Muscle of leg (tissue), 11 donors: Measurements from ENCODE around the gene KDF1. TPM values are rescaled to one million over a fixed set of nuclear protein-coding genes. Genes with fewer than 3 reads are reported as not detected.

Experiments used
- DNase-seq: peaks from one replicate; pipeline ENCODE4 v3.0.0; 2013
- H3K27ac ChIP-seq: one replicate; pipeline ENCODE4 v1.5.1; 2013; ENCODE audit warnings: mild to moderate bottlenecking, low read length, control low read depth
- H3K27me3 ChIP-seq: one replicate; pipeline ENCODE4 v1.6.1; 2013; ENCODE audit warnings: low read length; ENCODE audit not compliant: control insufficient read depth, insufficient read depth
- H3K36me3 ChIP-seq: one replicate; pipeline ENCODE4 v1.6.1; 2013; ENCODE audit warnings: low read length; ENCODE audit not compliant: control insufficient read depth, insufficient read depth
- H3K4me1 ChIP-seq: one replicate; pipeline ENCODE4 v1.6.1; 2013; ENCODE audit warnings: low read length; ENCODE audit not compliant: control insufficient read depth, insufficient read depth
- H3K4me3 ChIP-seq: one replicate; pipeline ENCODE4 v1.5.1; 2013; ENCODE audit warnings: low read length, control low read depth
- H3K9me3 ChIP-seq: replicated peaks from 2 replicates; pipeline ENCODE4 v1.6.1; 2013; ENCODE audit warnings: low read depth, low read length; ENCODE audit not compliant: control insufficient read depth
- WGBS: methylation state at CpG from one replicate; pipeline ENCODE4 v1.1.5; 2013; ENCODE audit warnings: missing lambda C conversion rate; ENCODE audit not compliant: insufficient coverage; 5-methylcytosine and 5-hydroxymethylcytosine counted together
- polyA plus RNA-seq, 8 donors: library from polyadenylated mRNA; unstranded; fragments of 120-200 nt; gene quantifications; one replicate each; pipeline versions ENCODE4 v1.2.1 to v1.2.3, GENCODE V29; 2013; ENCODE audit warnings: inconsistent platforms in 1 of 8, low replicate concordance in 1 of 8; ENCODE audit not compliant: insufficient read length in 8 of 8, insufficient read depth in 1 of 8
- total RNA-seq: library from RNA; stranded (reverse); fragments of 120-200 nt; gene quantifications from one replicate; pipeline ENCODE4 v1.2.4, GENCODE V29; 2013

KDF1 gene
- total and polyA plus RNA-seq, 9 donors, result 0.23 to 1.2 (median 0.87) TPM; not detected in 6

GRCh38 chr1:26976621-26977510 is 16.6 kb upstream of the KDF1 start:
- Histone ChIP-seq H3K4me1 (no peaks in the 10 kb centered on the region), H3K27ac (no peak overlapping the region), H3K9me3 (no peaks in the 10 kb centered on the region), H3K27me3 (no peaks in the 10 kb centered on the region), H3K4me3 (no peak overlapping the region), H3K36me3 (no peaks in the 10 kb centered on the region)
- DNase-seq, result no peak
- no CpG with 5 or more reads among the region's 3 CpGs for WGBS

GRCh38 chr1:26972821-26973220 is 12.6 kb upstream of the KDF1 start:
- WGBS, result 84% methylated on average over 3 of the region's 4 CpGs
- H3K4me1 ChIP-seq, result no peaks in the 10 kb centered on the region
- no peaks in the 10 kb centered on the region for H3K9me3 ChIP-seq
- no peaks in the 10 kb centered on the region for H3K36me3 ChIP-seq
- no peak for DNase-seq
- no peak overlapping the region for H3K27ac ChIP-seq
- no peak overlapping the region for H3K4me3 ChIP-seq
- H3K27me3 ChIP-seq, result peaks cover 12% of the 10 kb centered on the region

DNA sequence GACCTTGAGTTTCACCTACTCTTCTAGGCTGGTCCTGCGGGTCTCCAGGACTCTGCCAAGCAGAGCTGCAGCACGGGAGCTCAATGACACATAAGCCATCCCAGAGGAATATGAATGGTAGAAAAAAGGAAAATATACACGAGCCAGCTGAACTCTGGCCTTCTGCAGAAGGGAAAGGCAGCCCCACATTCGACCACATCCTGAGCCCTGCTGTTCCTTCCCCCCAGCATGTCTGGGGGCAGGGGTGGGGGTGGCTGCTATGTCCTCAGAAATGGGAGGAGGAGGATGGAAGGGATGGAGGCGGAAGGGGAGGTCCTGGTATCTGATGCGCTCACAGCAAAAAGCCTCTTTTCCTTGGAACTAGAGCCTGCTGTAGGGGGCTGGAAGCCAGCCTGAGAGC is 12.1 kb upstream of the KDF1 start:
- Histone ChIP-seq H3K9me3 (no peaks in the 10 kb centered on the region), H3K4me1 (no peaks in the 10 kb centered on the region), H3K27me3 (peaks cover 12% of the 10 kb centered on the region), H3K27ac (no peak overlapping the region), H3K4me3 (no peak overlapping the region), H3K36me3 (no peaks in the 10 kb centered on the region)
- 35% methylated on average over 2 of the region's 6 CpGs for WGBS
- no peak for DNase-seq

DNA sequence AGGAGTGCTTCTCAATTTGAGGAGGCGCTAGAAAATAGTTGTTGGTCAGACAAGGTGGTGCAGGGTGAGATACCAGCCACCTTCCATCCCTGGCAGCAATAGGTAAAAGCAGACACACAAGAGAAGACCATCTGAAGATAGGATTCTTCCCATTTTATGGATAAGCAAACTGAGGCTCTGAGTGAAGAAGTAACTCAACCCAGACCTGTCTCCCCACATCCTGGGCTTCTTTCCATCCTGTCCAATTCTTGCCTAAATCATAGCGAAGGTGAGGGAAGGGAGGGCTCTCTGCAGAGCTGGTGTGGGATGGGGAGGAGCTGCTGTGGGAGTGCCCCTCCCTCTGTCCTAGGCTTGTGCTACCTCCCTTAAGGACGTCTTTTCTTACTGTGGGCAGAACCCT is 11.3 kb upstream of the KDF1 start:
- Histone ChIP-seq H3K36me3 (no peaks in the 10 kb centered on the region), H3K4me3 (no peak overlapping the region), H3K9me3 (no peaks in the 10 kb centered on the region), H3K27me3 (peaks cover 15% of the 10 kb centered on the region), H3K4me1 (no peaks in the 10 kb centered on the region), H3K27ac (no peak overlapping the region)
- 80% methylated on average over 1 of the region's 3 CpGs for WGBS
- DNase-seq, result no peak

- no peaks in the 10 kb centered on the region for H3K9me3 ChIP-seq
- no peaks in the 10 kb centered on the region for H3K4me1 ChIP-seq
- H3K4me3 ChIP-seq, result no peak overlapping the region
- WGBS, result 54% methylated on average over 7 of the region's 7 CpGs
- no peak overlapping the region for H3K27ac ChIP-seq
- H3K27me3 ChIP-seq, result peaks cover 17% of the 10 kb centered on the region
- DNase-seq, result no peak
- H3K36me3 ChIP-seq, result no peaks in the 10 kb centered on the region
These were observed 10.5 kb upstream of the KDF1 start for GRCh38 chr1:26970810-26971209.

- H3K27ac ChIP-seq, result no peak overlapping the region
- no peaks in the 10 kb centered on the region for H3K9me3 ChIP-seq
- no peaks in the 10 kb centered on the region for H3K4me1 ChIP-seq
- no peak for DNase-seq
- H3K36me3 ChIP-seq, result no peaks in the 10 kb centered on the region
- H3K27me3 ChIP-seq, result peaks cover 33% of the 10 kb centered on the region
- no peak overlapping the region for H3K4me3 ChIP-seq
- WGBS, result 92% methylated on average over 2 of the region's 9 CpGs
These were observed 5.4 kb upstream of the KDF1 start for GRCh38 chr1:26965628-26966027.

DNA sequence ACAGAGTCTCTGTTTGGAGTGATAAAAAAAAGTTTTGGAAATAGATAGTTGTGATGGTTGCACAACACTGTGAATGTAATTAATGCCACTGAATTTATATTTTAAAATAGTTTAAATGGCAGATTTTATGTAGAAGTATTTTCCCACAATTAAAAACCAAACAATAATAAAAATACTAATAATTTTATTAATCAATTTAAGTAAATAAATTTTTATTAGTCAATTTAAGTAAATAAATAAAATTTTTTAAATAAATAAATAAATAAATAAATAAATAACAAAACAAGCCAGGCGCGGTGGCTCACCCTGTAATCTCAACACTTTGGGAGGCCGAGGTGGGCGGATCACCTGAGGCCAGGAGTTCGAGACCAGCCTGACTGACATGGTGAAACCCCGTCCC is 4.9 kb upstream of the KDF1 start:
- no peaks in the 10 kb centered on the region for H3K9me3 ChIP-seq
- no peak overlapping the region for H3K27ac ChIP-seq
- H3K4me3 ChIP-seq, result no peak overlapping the region
- DNase-seq, result no peak
- no peaks in the 10 kb centered on the region for H3K4me1 ChIP-seq
- H3K27me3 ChIP-seq, result peaks cover 38% of the 10 kb centered on the region
- no peaks in the 10 kb centered on the region for H3K36me3 ChIP-seq
- 85% methylated on average over 4 of the region's 6 CpGs for WGBS

GRCh38 chr1:26961826-26962225 is 1.6 kb upstream of the KDF1 start:
- Histone ChIP-seq H3K27ac (no peak overlapping the region), H3K4me1 (peaks cover 4% of the 10 kb centered on the region), H3K9me3 (no peaks in the 10 kb centered on the region), H3K36me3 (no peaks in the 10 kb centered on the region), H3K27me3 (peaks cover 60% of the 10 kb centered on the region), H3K4me3 (no peak overlapping the region)
- DNase-seq, result no peak
- WGBS, result 71% methylated on average over 2 of the region's 3 CpGs

DNA sequence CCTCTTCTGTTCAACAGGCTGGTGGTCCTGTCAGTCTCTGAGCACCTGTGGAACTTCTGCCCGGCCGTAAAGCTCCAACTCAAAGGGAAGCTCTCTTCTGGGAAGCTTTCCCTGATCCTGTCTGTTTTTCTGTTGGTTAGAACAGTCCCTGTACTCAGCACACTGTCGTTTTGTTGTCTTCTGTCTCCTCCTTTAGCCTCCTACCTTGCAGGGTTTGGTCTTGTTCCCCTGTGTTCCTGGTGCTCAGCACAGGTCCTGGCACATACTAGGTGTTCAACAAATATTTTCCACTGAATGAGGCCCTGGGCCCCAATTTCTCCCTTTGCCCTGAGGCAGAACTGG is 328 bp upstream of the KDF1 start:
- H3K4me3 ChIP-seq, result no peak overlapping the region
- DNase-seq, result no peak
- no peaks in the 10 kb centered on the region for H3K36me3 ChIP-seq
- 3% methylated on average over 3 of the region's 3 CpGs for WGBS
- peaks cover 3% of the 10 kb centered on the region for H3K9me3 ChIP-seq
- no peak overlapping the region for H3K27ac ChIP-seq
- H3K27me3 ChIP-seq, result peaks cover 57% of the 10 kb centered on the region
- peaks cover 4% of the 10 kb centered on the region for H3K4me1 ChIP-seq

DNA sequence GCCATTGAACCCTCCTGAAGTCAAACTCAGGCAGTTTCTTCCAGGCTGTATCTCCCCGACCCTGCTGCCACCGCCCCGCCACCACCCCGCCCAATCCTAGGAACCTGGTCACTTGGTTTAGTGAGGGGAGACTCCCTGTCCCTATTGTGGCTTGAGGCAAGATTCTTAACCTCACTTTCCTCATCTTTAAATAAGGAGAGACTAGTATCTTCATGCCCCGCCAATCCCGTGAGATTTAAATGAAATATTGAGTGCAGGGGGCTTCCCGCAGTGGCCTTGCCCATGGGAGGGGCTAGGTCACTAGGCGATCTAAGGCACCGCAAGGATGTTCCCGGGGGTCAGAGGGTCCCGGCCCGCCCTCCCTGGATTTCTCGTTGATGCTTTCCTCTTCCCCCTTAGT is 998 bp downstream of the KDF1 start:
- peaks cover 4% of the 10 kb centered on the region for H3K4me1 ChIP-seq
- H3K27ac ChIP-seq, result no peak overlapping the region
- H3K9me3 ChIP-seq, result peaks cover 3% of the 10 kb centered on the region
- peaks cover 57% of the 10 kb centered on the region for H3K27me3 ChIP-seq
- H3K4me3 ChIP-seq, result no peak overlapping the region
- WGBS, result 0% methylated on average over 3 of the region's 13 CpGs
- DNase-seq, result no peak
- H3K36me3 ChIP-seq, result no peaks in the 10 kb centered on the region

DNA sequence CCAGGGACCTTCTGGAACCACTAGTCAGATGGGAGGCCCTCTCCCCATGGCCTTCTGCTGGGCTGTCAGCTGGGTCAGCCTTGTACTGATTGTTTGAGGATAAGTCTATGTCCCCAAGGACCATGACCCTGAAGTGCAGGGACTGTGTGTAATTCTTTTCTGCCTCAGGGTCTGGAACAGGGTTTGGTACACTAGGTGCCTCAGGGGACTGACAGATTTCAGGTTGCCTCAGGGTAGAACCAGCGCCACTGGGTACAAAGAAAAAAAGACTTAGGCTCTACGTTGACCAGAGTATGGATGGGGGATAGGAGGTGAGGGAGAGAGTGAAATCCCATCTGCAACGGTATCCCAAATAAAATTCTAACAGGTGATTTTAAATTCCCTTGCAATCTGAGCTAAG is 3.0 kb downstream of the KDF1 start:
- Histone ChIP-seq H3K9me3 (peaks cover 3% of the 10 kb centered on the region), H3K27ac (no peak overlapping the region), H3K4me1 (peaks cover 4% of the 10 kb centered on the region), H3K36me3 (no peaks in the 10 kb centered on the region), H3K4me3 (no peak overlapping the region), H3K27me3 (peaks cover 48% of the 10 kb centered on the region)
- DNase-seq, result no peak
- no CpG with 5 or more reads among the region's 3 CpGs for WGBS
